T-helper 2 cell treated with Interferon-gamma antibody and Interleukin-4, amounts not matched to agents 100 ng/mL and 5 ng/mL, for 36 hours (primary cell): ENCODE data around the gene AFMID. TPM values are rescaled to one million over a fixed set of nuclear protein-coding genes. Genes with fewer than 3 reads are reported as not detected.

Experiments
- intact Hi-C: fragments of 100-400 bp; cut with micrococcal nuclease; formaldehyde crosslinking; loops from one replicate; pipeline ENCODE4 v1.15.1; 2023
- total RNA-seq: library from RNA; stranded (reverse); gene quantifications from 2 replicates; pipeline ENCODE4 v1.2.3, GENCODE V29; 2022

Gene AFMID
- total RNA-seq, 1 donor from 2014 or later: 16.3 TPM

GRCh38 chr17:78252701-78253635 is 65.8 kb downstream of the AFMID start:
- intact Hi-C loops: loop anchor here (5.0 kb wide), 3 partner anchors 104 to 169 kb away; partner anchors contain the start of gene TMC8

GRCh38 chr17:78253636-78253945 is 66.4 kb downstream of the AFMID start:
- intact Hi-C loops: loop anchor here (5.0 kb wide), 3 partner anchors 104 to 169 kb away; partner anchors contain the start of gene TMC8

GRCh38 chr17:78253946-78254672 is 66.9 kb downstream of the AFMID start:
- intact Hi-C loops: loop anchor here (5.0 kb wide), 3 partner anchors 103 to 168 kb away; partner anchors contain the start of gene TMC8

- intact Hi-C loops: no loop called here
These were observed 68.0 kb downstream of the AFMID start for GRCh38 chr17:78255029-78255656.

GRCh38 chr17:78255953-78256706 is 69.0 kb downstream of the AFMID start:
- intact Hi-C loops: no loop called here

GRCh38 chr17:78256707-78257591 is 69.8 kb downstream of the AFMID start:
- intact Hi-C loops: no loop called here

Other genes starting within 250 kb of the AFMID start
- 30.9 and 38.8 TPM in 2 replicates for gene TNRC6C, start 228.7 kb upstream of the AFMID start, total RNA-seq
- 498 and 523 TPM in 2 replicates for gene TMC6, start 58.6 kb upstream of the AFMID start, total RNA-seq
- gene TMC8, start 56.6 kb upstream of the AFMID start, total RNA-seq: 365 and 371 TPM in 2 replicates
- not detected in 2 replicates for gene C17orf99, start 41.0 kb upstream of the AFMID start, total RNA-seq
- 56.3 and 59.4 TPM in 2 replicates for gene SYNGR2, start 18.8 kb upstream of the AFMID start, total RNA-seq
- gene TK1, start 310 bp upstream of the AFMID start, total RNA-seq: 76.1 and 78.0 TPM in 2 replicates
- gene BIRC5, start 26.9 kb downstream of the AFMID start, total RNA-seq: 72.3 and 79.5 TPM in 2 replicates
- not detected in 2 replicates for gene TMEM235, start 44.3 kb downstream of the AFMID start, total RNA-seq
- gene SOCS3, start 172.7 kb downstream of the AFMID start, total RNA-seq: 23.5 and 23.9 TPM in 2 replicates
- 58.0 and 61.2 TPM in 2 replicates for gene PGS1, start 191.3 kb downstream of the AFMID start, total RNA-seq